Fibroblast of pulmonary artery (primary cell): ENCODE data around the gene MEIKIN.
"Not testable (repeated sequence)": the region's sequence is repeated elsewhere in the genome, so short reads cannot be mapped to it uniquely, and the experiment has no call there.

ENCODE experiments used
- DNase-seq: peaks from one replicate; pipeline ENCODE4 v3.0.0-alpha.2; 2010; ENCODE audit warnings: low read depth
- H3K4me3 ChIP-seq: replicated peaks from 2 replicates; pipeline ENCODE4 v1.5.1; 2011; ENCODE audit warnings: low read depth, mild to moderate bottlenecking, control low read depth, low read length, moderate library complexity
- CTCF ChIP-seq: IDR thresholded peaks from 2 replicates; pipeline ENCODE4 v1.5.1; 2011; ENCODE audit warnings: mild to moderate bottlenecking, control low read depth, low read length, inconsistent platforms; ENCODE audit errors: missing control alignments

Gene MEIKIN

GRCh38 chr5:131883984-131884383, 61.5 kb downstream of the MEIKIN start:
- TF ChIP-seq CTCF = no peak
- no peak overlapping the region for H3K4me3 ChIP-seq
- DNase-seq = no peak

GRCh38 chr5:131879705-131880104, 65.8 kb downstream of the MEIKIN start:
- no peak for TF ChIP-seq CTCF
- no peak overlapping the region for H3K4me3 ChIP-seq
- DNase-seq = no peak

GRCh38 chr5:131877873-131878272, 67.6 kb downstream of the MEIKIN start:
- no peak for TF ChIP-seq CTCF
- no peak overlapping the region for H3K4me3 ChIP-seq
- DNase-seq = no peak

- DNase-seq, H3K4me3 ChIP-seq: not testable (repeated sequence)
These were observed 74.2 kb downstream of the MEIKIN start for GRCh38 chr5:131871251-131871650.

GRCh38 chr5:131867524-131867923, 77.9 kb downstream of the MEIKIN start:
- no peak for TF ChIP-seq CTCF
- no peak for DNase-seq
- H3K4me3 ChIP-seq = no peak overlapping the region

- no peak for DNase-seq
- H3K4me3 ChIP-seq = no peak overlapping the region
- TF ChIP-seq CTCF = no peak
These were observed 81.8 kb downstream of the MEIKIN start for GRCh38 chr5:131863700-131864099.

GRCh38 chr5:131857388-131857787, 88.1 kb downstream of the MEIKIN start:
- H3K4me3 ChIP-seq = no peak overlapping the region
- DNase-seq = no peak
- TF ChIP-seq CTCF = no peak

GRCh38 chr5:131855452-131855851, 90.0 kb downstream of the MEIKIN start:
- DNase-seq = no peak
- H3K4me3 ChIP-seq = no peak overlapping the region
- TF ChIP-seq CTCF = no peak
